ENCODE data around the gene CDC42BPB.

GRCh38 chr14:102939820-102940561 lies 117.4 kb downstream of the CDC42BPB start:
- TF ChIP-seq EZH2 (IDR thresholded peaks at IDR 0.05; ENCODE audit: insufficient read depth, poor library complexity, severe bottlenecking): no peak
- TF ChIP-seq EZH2phosphoT487 (IDR thresholded peaks at IDR 0.05; ENCODE audit: insufficient read depth, low read depth): no peak

Data from GM23248 (cell line).